H1 (cell line): ENCODE data around the gene CPED1. TPM values are rescaled to one million over a fixed set of nuclear protein-coding genes. Genes with fewer than 3 reads are reported as not detected.

Source experiments
- CTCF ChIA-PET: fragments of 300-600 bp; sonication (Branson Sonifier 250); formaldehyde crosslinking; loops from one replicate; lab custom pipeline; 2021; ENCODE audit not compliant: partially characterized antibody; lab: Charles Lee
- POLR2A ChIA-PET: fragments of 300-600 bp; sonication (Branson Sonifier 250); formaldehyde crosslinking; loops from one replicate; lab custom pipeline; 2021; ENCODE audit warnings: inconsistent platforms; ENCODE audit not compliant: partially characterized antibody; lab: Charles Lee
- DNase-seq, 2 experiments: peaks; one replicate each; pipeline versions ENCODE4 v3.0.0 to v3.0.0-alpha.2; 2010 to 2022; ENCODE audit warnings: low spot score in 2 of 2, low read depth in 1 of 2, mixed read lengths in 1 of 2
- FAIRE-seq: peaks from 2 replicates; lab custom pipeline; 2011; peaks lifted over from hg19 to GRCh38; lab: Jason Lieb, UNC
- H2AFZ ChIP-seq: 2 replicates; pipeline ENCODE4 v1.8.1; 2012; ENCODE audit warnings: low read length, inconsistent platforms
- H2AK5ac ChIP-seq: 2 replicates; pipeline ENCODE4 v1.6.1; 2013; ENCODE audit warnings: low read depth, low read length
- H2BK120ac ChIP-seq: replicated peaks from 2 replicates; pipeline ENCODE3; 2013; ENCODE audit warnings: low read depth, low read length, inconsistent platforms
- H2BK12ac ChIP-seq: 2 replicates; pipeline ENCODE4 v1.6.1; 2013; ENCODE audit warnings: low read depth, low read length
- H2BK15ac ChIP-seq: 2 replicates; pipeline ENCODE4 v1.6.1; 2013; ENCODE audit warnings: low read length
- H2BK20ac ChIP-seq: 2 replicates; pipeline ENCODE4 v1.6.1; 2013; ENCODE audit warnings: low read length
- H2BK5ac ChIP-seq: 2 replicates; pipeline ENCODE4 v1.6.1; 2013; ENCODE audit warnings: low read depth, low read length
- H3K14ac ChIP-seq: 2 replicates; pipeline ENCODE4 v1.6.1; 2013; ENCODE audit warnings: inconsistent platforms; ENCODE audit not compliant: insufficient read length
- H3K18ac ChIP-seq: 2 replicates; pipeline ENCODE4 v1.6.1; 2013; ENCODE audit warnings: low read length; ENCODE audit errors: extremely low read depth
- H3K23ac ChIP-seq: 2 replicates; pipeline ENCODE4 v1.6.1; 2013; ENCODE audit warnings: inconsistent platforms; ENCODE audit not compliant: insufficient read length
- H3K23me2 ChIP-seq: 2 replicates; pipeline ENCODE4 v1.6.1; 2013; ENCODE audit warnings: low read depth, low read length
- H3K27ac ChIP-seq: 2 replicates; pipeline ENCODE4 v1.6.1; 2011; ENCODE audit warnings: low read depth, low read length, inconsistent platforms
- H3K27me3 ChIP-seq, 4 experiments: replicated peaks in 1 of 4; 1 replicate in 1 of 4; 2 replicates in 3 of 4; pipeline versions ENCODE4 v1.6.1 to v1.8.1; 2011 to 2013; ENCODE audit warnings: low read length in 3 of 4, mild to moderate bottlenecking in 3 of 4, inconsistent platforms in 2 of 4, mixed read lengths in 2 of 4, moderate library complexity in 1 of 4; ENCODE audit not compliant: control insufficient read depth in 3 of 4, insufficient read depth in 3 of 4; ENCODE audit errors: extremely low read depth in 1 of 4
- H3K36me3 ChIP-seq, 4 experiments: 2 replicates each; pipeline versions ENCODE4 v1.6.1 to v1.8.1; 2011 to 2013; ENCODE audit warnings: mild to moderate bottlenecking in 4 of 4, low read length in 3 of 4, moderate library complexity in 2 of 4, control low read depth in 1 of 4, inconsistent platforms in 1 of 4; ENCODE audit not compliant: insufficient read depth in 4 of 4, control insufficient read depth in 2 of 4
- H3K4ac ChIP-seq: replicated peaks from 2 replicates; pipeline ENCODE3; 2013; ENCODE audit warnings: low read length, low read depth, mixed read lengths, inconsistent platforms; ENCODE audit not compliant: insufficient read length
- H3K4me1 ChIP-seq, 4 experiments: replicated peaks in 1 of 4; 1 replicate in 1 of 4; 2 replicates in 3 of 4; pipeline versions ENCODE4 v1.6.1 to v1.8.1; 2011 to 2013; ENCODE audit warnings: low read length in 3 of 4, inconsistent platforms in 2 of 4, mixed read lengths in 1 of 4; ENCODE audit not compliant: insufficient read depth in 4 of 4, control insufficient read depth in 3 of 4
- H3K4me2 ChIP-seq, 2 experiments: 2 replicates each; pipeline versions ENCODE4 v1.6.1 to v1.8.1; 2011 to 2013; ENCODE audit warnings: low read depth in 2 of 2, low read length in 2 of 2, control low read depth in 1 of 2, inconsistent platforms in 1 of 2, mild to moderate bottlenecking in 1 of 2; ENCODE audit not compliant: insufficient read depth in 1 of 2
- H3K4me3 ChIP-seq, 4 experiments: fragments of 200-600, 300-600 bp in 1 of 4; sonication (generic), shearing (Covaris generic), sonication (Bioruptor Twin) in 1 of 4; 2 replicates each; pipeline versions ENCODE4 v1.5.1 to v1.8.1; 2011 to 2016; ENCODE audit warnings: low read length in 4 of 4, low read depth in 3 of 4, control low read depth in 2 of 4, inconsistent platforms in 2 of 4, mild to moderate bottlenecking in 2 of 4, mixed read lengths in 1 of 4, moderate library complexity in 1 of 4; ENCODE audit not compliant: insufficient read depth in 2 of 4; ENCODE audit errors: extremely low read depth in 1 of 4
- H3K56ac ChIP-seq: replicated peaks from 2 replicates; pipeline ENCODE3; 2013; ENCODE audit warnings: low read depth, mild to moderate bottlenecking, mixed read lengths, low read length, inconsistent platforms; ENCODE audit not compliant: insufficient read length
- H3K79me1 ChIP-seq: 2 replicates; pipeline ENCODE4 v1.6.1; 2013; ENCODE audit warnings: low read depth, low read length, control low read depth
- H3K79me2 ChIP-seq, 2 experiments: 2 replicates each; pipeline versions ENCODE4 v1.6.1 to v1.8.1; 2012 to 2013; ENCODE audit warnings: low read length in 2 of 2, mild to moderate bottlenecking in 2 of 2, inconsistent platforms in 1 of 2; ENCODE audit not compliant: insufficient read depth in 2 of 2, control insufficient read depth in 1 of 2
- H3K9ac ChIP-seq, 4 experiments: replicated peaks in 1 of 4; 1 replicate in 1 of 4; 2 replicates in 3 of 4; pipeline versions ENCODE4 v1.6.1 to v1.8.1; 2011 to 2013; ENCODE audit warnings: low read depth in 3 of 4, low read length in 3 of 4, control low read depth in 2 of 4, mild to moderate bottlenecking in 2 of 4, moderate library complexity in 2 of 4, inconsistent platforms in 1 of 4; ENCODE audit errors: extremely low read depth in 1 of 4
- H3K9me3 ChIP-seq, 2 experiments: 2 replicates each; pipeline versions ENCODE4 v1.6.1 to v1.8.1; 2012 to 2013; ENCODE audit warnings: mild to moderate bottlenecking in 2 of 2, moderate library complexity in 2 of 2, control low read depth in 1 of 2, inconsistent platforms in 1 of 2, low read depth in 1 of 2, low read length in 1 of 2, mixed read lengths in 1 of 2; ENCODE audit not compliant: insufficient read depth in 2 of 2
- H4K20me1 ChIP-seq, 2 experiments: replicated peaks in 1 of 2; 2 replicates each; pipeline versions ENCODE3 to v1.8.1; 2011 to 2013; ENCODE audit warnings: inconsistent platforms in 2 of 2, low read length in 2 of 2, mild to moderate bottlenecking in 1 of 2; ENCODE audit not compliant: insufficient read depth in 2 of 2, control insufficient read depth in 1 of 2
- H4K5ac ChIP-seq: 2 replicates; pipeline ENCODE4 v1.6.1; 2013; ENCODE audit warnings: low read length, low read depth, mixed read lengths, inconsistent platforms; ENCODE audit not compliant: insufficient read length
- H4K8ac ChIP-seq: 2 replicates; pipeline ENCODE4 v1.8.0; 2013; ENCODE audit warnings: mild to moderate bottlenecking, moderate library complexity, low read length, inconsistent platforms; ENCODE audit not compliant: insufficient read depth; ENCODE audit errors: extremely low read depth
- H4K91ac ChIP-seq: replicated peaks from 2 replicates; pipeline ENCODE3; 2013; ENCODE audit warnings: low read length, mixed read lengths, inconsistent platforms; ENCODE audit not compliant: insufficient read length
- CBX5 ChIP-seq: fragments of 300-800, 300-1000 bp; sonication (generic); IDR thresholded peaks from 2 replicates; pipeline ENCODE4 v1.7.1; 2016; ENCODE audit warnings: antibody characterized with exemption, low read length, low read depth
- HDAC6 ChIP-seq: IDR thresholded peaks from one replicate; pipeline ENCODE4 v1.7.1; 2012; ENCODE audit warnings: low read depth, mild to moderate bottlenecking, inconsistent platforms, low read length, moderate library complexity
- NANOG ChIP-seq: IDR thresholded peaks from 2 replicates; pipeline ENCODE4 v1.6.1; 2011; ENCODE audit warnings: low read length, low read depth, mild to moderate bottlenecking, inconsistent platforms; ENCODE audit not compliant: insufficient read depth, poor library complexity, severe bottlenecking
- RNF2 ChIP-seq: fragments of 200-900, 300-1000 bp; sonication (generic); IDR thresholded peaks from 2 replicates; pipeline ENCODE4 v1.7.1; 2016; ENCODE audit warnings: borderline replicate concordance, low read depth, mild to moderate bottlenecking, antibody characterized with exemption, low read length; ENCODE audit not compliant: poor library complexity, severe bottlenecking; ENCODE audit errors: missing control alignments
- RXRA ChIP-seq: IDR thresholded peaks from 2 replicates; pipeline ENCODE4 v1.6.1; 2011; ENCODE audit warnings: low read depth, mild to moderate bottlenecking, low read length, moderate library complexity; ENCODE audit not compliant: insufficient read depth
- SP1 ChIP-seq: IDR thresholded peaks from 2 replicates; pipeline ENCODE4 v1.6.1; 2011; ENCODE audit warnings: low read depth, low read length
- WGBS, 2 experiments: shearing (Covaris generic) in 1 of 2; methylation state at CpG; one replicate each; pipeline versions ENCODE4 v1.1.6 to v1.1.7; 2013 to 2015; ENCODE audit warnings: low lambda C conversion rate in 2 of 2, mixed read lengths in 2 of 2, inconsistent platforms in 1 of 2, low coverage in 1 of 2, missing lambda C conversion rate in 1 of 2; ENCODE audit not compliant: insufficient replicate concordance in 2 of 2, insufficient coverage in 1 of 2, insufficient read length in 1 of 2; ENCODE audit errors: extremely low coverage in 1 of 2, missing lambda C conversion rate in 1 of 2; 5-methylcytosine and 5-hydroxymethylcytosine counted together
- polyA plus RNA-seq, 7 experiments: library from polyadenylated mRNA; depleted of rRNA in 3 of 7; stranded (reverse) in 5 of 7; unstranded in 2 of 7; fragments of >200 nt in 5 of 7; fragments of 200-250 nt in 2 of 7; gene quantifications; 1 replicate in 5 of 7; 2 replicates in 1 of 7; 4 replicates in 1 of 7; pipeline versions ENCODE4 v1.2.1 to v1.2.3, GENCODE V29; 2011 to 2013; ENCODE audit warnings: missing spikeins in 2 of 7, mixed read lengths in 2 of 7
- total RNA-seq: library from RNA; stranded (reverse); fragmentation: NEBNext Ultra II Directional; extraction: Animal tissue kit (Norgen Biotek cat#: 25700); gene quantifications from 2 replicates; pipeline ENCODE4 v1.2.1, GENCODE V29; 2021

CPED1 gene
- total and polyA plus RNA-seq, 2 of the 8 experiments (the other 6 are each of a cell fraction or from before 2014, with no cell fraction given) = 0.08 to 0.39 TPM

DNA sequence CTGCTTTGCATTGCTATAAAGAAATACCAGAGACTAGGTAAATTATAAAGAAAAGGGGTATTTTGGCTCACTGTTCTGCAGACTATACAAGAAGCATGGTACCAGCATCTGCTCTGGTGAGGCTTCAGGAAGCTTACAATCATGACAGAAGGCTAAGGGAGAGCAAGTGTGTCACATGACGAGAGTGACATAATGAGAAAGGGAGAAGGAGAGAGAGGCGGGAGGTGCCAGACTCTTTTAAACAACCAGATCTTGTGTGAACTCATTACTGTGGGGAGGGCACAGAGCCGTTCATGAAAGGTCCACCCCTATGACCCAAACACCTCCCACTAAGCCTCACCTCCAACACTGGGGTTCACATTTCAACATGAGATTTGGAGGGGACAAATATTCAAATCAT is 281.3 kb downstream of the CPED1 start:
- H3K56ac ChIP-seq = no peak overlapping the region
- H3K4me1 ChIP-seq = no peaks in the 10 kb centered on the region
- H4K91ac ChIP-seq = no peak overlapping the region
- no peak overlapping the region for H2BK20ac ChIP-seq
- no peaks in the 10 kb centered on the region for H3K9me3 ChIP-seq
- no peak overlapping the region for H2BK12ac ChIP-seq
- no peak overlapping the region for H2AK5ac ChIP-seq
- no peak overlapping the region for H4K8ac ChIP-seq
- H4K5ac ChIP-seq = no peak overlapping the region
- FAIRE-seq (no peak), DNase-seq (no peak)
- CTCF ChIA-PET = no interaction called here
- WGBS, 2 experiments = 98% methylated on average over 3 of the region's 3 CpGs; no CpG with 5 or more reads in 1 of the 2 experiments
- no peak overlapping the region for H3K18ac ChIP-seq
- H2BK15ac ChIP-seq = no peak overlapping the region
- no peak overlapping the region for H3K9ac ChIP-seq
- H3K14ac ChIP-seq = no peak overlapping the region
- no peak overlapping the region for H3K4me3 ChIP-seq
- no peak overlapping the region for H3K23ac ChIP-seq
- TF ChIP-seq CBX5 (no peak), NANOG (no peak), HDAC6 (no peak), RNF2 (no peak), SP1 (no peak), RXRA (no peak)
- H3K4me2 ChIP-seq = no peak overlapping the region
- no peaks in the 10 kb centered on the region for H3K36me3 ChIP-seq
- no peaks in the 10 kb centered on the region for H3K23me2 ChIP-seq
- H4K20me1 ChIP-seq = no peaks in the 10 kb centered on the region
- H3K27ac ChIP-seq = no peak overlapping the region
- POLR2A ChIA-PET = no interaction called here
- H2BK5ac ChIP-seq = no peak overlapping the region
- no peaks in the 10 kb centered on the region for H3K79me1 ChIP-seq
- no peak overlapping the region for H2AFZ ChIP-seq
- H3K27me3 ChIP-seq = no peaks in the 10 kb centered on the region
- H3K4ac ChIP-seq = no peak overlapping the region
- H2BK120ac ChIP-seq = no peak overlapping the region
- H3K79me2 ChIP-seq = no peaks in the 10 kb centered on the region
